Measurements from ENCODE around the gene BGLAP.

- TF ChIP-seq ZNF274 (IDR thresholded peaks at IDR 0.05; ENCODE audit: low read depth, low read length): no peak
- TF ChIP-seq CEBPB (IDR thresholded peaks at IDR 0.05; ENCODE audit: low read depth): no peak
- no peak for TF ChIP-seq CTCF (IDR thresholded peaks at IDR 0.05 in 2 of 3, conservative IDR thresholded peaks at IDR 0.05 in 1 of 3; ENCODE audit: borderline replicate concordance in 1 of 3, insufficient read depth in 1 of 3, low read depth in 2 of 3, low read length in 2 of 3)
- no peak for TF ChIP-seq JUND (IDR thresholded peaks at IDR 0.05)
- TF ChIP-seq POLR2A (IDR thresholded peaks at IDR 0.05; ENCODE audit: borderline replicate concordance, extremely low read depth, insufficient read depth, insufficient read length): no peak
- no peak for TF ChIP-seq ELF1 (IDR thresholded peaks at IDR 0.05; ENCODE audit: borderline replicate concordance, low read depth)
Measured at GRCh38 chr1:156246241-156246780, 4.3 kb downstream of the BGLAP start.
